A549 (cell line): ENCODE data around the gene TEDC1.

Source experiments
- CTCF ChIP-seq: fragments of >200 bp; sonication (Bioruptor Twin); formaldehyde crosslinking; IDR thresholded peaks from 3 replicates; pipeline ENCODE4 v1.5.1; 2016
- EP300 ChIP-seq, 2 experiments: fragments of >200 bp; sonication (Bioruptor Twin); formaldehyde crosslinking; IDR thresholded peaks; 2 replicates in 1 of 2; 3 replicates in 1 of 2; pipeline ENCODE4 v1.6.1; 2016 to 2017
- ESRRA ChIP-seq: fragments of 150-350 bp; IDR thresholded peaks from 2 replicates; pipeline ENCODE4 v1.6.1; 2014; ENCODE audit warnings: mild to moderate bottlenecking, low read length, borderline replicate concordance
- JUNB ChIP-seq: fragments of >200 bp; sonication (Bioruptor Twin); formaldehyde crosslinking; IDR thresholded peaks from 2 replicates; pipeline ENCODE4 v1.6.1; 2016
- KDM1A ChIP-seq: fragments of 200-600 bp; sonication (generic); IDR thresholded peaks from 2 replicates; pipeline ENCODE4 v1.6.1; 2016; ENCODE audit warnings: low read depth, mild to moderate bottlenecking
- MAX ChIP-seq: IDR thresholded peaks from 2 replicates; pipeline ENCODE4 v1.6.1; 2012
- MYC ChIP-seq: IDR thresholded peaks from 2 replicates; pipeline ENCODE4 v1.6.1; 2012; ENCODE audit warnings: mild to moderate bottlenecking, inconsistent platforms, low read length, improper control_type of control experiment, borderline replicate concordance
- RFX5 ChIP-seq: fragments of 450-650 bp; IDR thresholded peaks from 2 replicates; pipeline ENCODE4 v1.7.1; 2014; ENCODE audit warnings: antibody characterized with exemption, mild to moderate bottlenecking, moderate library complexity
- TF ChIP-seq, protein P1 (sequence below): fragments of 200-600 bp; sonication (generic); IDR thresholded peaks from 2 replicates; pipeline ENCODE4 v1.6.1; 2016; ENCODE audit warnings: antibody characterized with exemption, mild to moderate bottlenecking, moderate library complexity

DNA sequence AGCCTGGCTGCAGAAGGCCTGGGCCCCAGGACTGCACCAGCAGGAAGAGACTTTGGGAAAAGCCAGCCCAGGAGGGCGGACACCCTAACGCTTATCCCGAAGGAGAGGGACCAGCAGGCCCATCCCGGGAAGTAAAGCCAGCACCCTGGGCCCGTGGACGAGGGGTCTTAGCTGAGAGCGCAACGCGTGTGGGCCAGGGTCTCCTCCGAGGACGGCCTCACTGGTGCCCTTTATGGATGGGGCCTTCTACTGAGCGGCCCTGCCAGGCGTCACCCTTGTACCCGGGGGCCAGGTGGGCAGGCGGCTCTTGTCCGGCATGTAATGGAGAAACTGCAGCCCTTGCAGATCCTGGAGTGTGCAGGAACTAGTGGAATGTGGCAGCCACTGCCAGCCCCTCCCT lies 14.1 kb downstream of the TEDC1 start:
- no peak for TF ChIP-seq EP300 (IDR thresholded peaks at IDR 0.05)
- no peak for TF ChIP-seq CTCF
- TF ChIP-seq, protein P1, sequence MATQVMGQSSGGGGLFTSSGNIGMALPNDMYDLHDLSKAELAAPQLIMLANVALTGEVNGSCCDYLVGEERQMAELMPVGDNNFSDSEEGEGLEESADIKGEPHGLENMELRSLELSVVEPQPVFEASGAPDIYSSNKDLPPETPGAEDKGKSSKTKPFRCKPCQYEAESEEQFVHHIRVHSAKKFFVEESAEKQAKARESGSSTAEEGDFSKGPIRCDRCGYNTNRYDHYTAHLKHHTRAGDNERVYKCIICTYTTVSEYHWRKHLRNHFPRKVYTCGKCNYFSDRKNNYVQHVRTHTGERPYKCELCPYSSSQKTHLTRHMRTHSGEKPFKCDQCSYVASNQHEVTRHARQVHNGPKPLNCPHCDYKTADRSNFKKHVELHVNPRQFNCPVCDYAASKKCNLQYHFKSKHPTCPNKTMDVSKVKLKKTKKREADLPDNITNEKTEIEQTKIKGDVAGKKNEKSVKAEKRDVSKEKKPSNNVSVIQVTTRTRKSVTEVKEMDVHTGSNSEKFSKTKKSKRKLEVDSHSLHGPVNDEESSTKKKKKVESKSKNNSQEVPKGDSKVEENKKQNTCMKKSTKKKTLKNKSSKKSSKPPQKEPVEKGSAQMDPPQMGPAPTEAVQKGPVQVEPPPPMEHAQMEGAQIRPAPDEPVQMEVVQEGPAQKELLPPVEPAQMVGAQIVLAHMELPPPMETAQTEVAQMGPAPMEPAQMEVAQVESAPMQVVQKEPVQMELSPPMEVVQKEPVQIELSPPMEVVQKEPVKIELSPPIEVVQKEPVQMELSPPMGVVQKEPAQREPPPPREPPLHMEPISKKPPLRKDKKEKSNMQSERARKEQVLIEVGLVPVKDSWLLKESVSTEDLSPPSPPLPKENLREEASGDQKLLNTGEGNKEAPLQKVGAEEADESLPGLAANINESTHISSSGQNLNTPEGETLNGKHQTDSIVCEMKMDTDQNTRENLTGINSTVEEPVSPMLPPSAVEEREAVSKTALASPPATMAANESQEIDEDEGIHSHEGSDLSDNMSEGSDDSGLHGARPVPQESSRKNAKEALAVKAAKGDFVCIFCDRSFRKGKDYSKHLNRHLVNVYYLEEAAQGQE, result no peak
- TF ChIP-seq KDM1A, result no peak
- TF ChIP-seq ESRRA, result no peak
- TF ChIP-seq MAX, result no peak
- no peak for TF ChIP-seq RFX5
- TF ChIP-seq MYC, result no peak
- no peak for TF ChIP-seq JUNB
